Stimulated activated naive B cell treated with anti-CD40 and anti-IgM and Interleukin-4, amounts not matched to agents 10 μg/mL and 1 μg/mL and 100 μg/mL, for 72 hours (primary cell): Measurements from ENCODE around the gene NKAIN4.
A peak's percentile ranks its signal among the peaks of the same experiment; 100 is the strongest.

Experiments
- ATAC-seq, 2 donors: fragments of 150-1000 bp; cut with Tn5 transposase; replicated peaks; 2 replicates each; pipeline ENCODE4 v1.10.0; 2021; ENCODE audit warnings: moderate library complexity in 1 of 2
- DNase-seq: peaks from one replicate; pipeline ENCODE4 v3.0.0; 2021
- H3K27ac Mint-ChIP-seq: one replicate; pipeline ENCODE4 v1.8.0; 2022; ENCODE audit warnings: mild to moderate bottlenecking, mixed read lengths
- H3K27me3 Mint-ChIP-seq, 2 donors: one replicate each; pipeline ENCODE4 v1.8.0; 2022; ENCODE audit warnings: mixed read lengths in 2 of 2
- H3K36me3 Mint-ChIP-seq, 2 donors: one replicate each; pipeline ENCODE4 v1.8.0; 2022; ENCODE audit warnings: mixed read lengths in 2 of 2, mild to moderate bottlenecking in 1 of 2
- H3K4me1 Mint-ChIP-seq, 2 donors: one replicate each; pipeline ENCODE4 v1.8.0; 2022; ENCODE audit warnings: mixed read lengths in 2 of 2, mild to moderate bottlenecking in 1 of 2
- H3K4me3 Mint-ChIP-seq, 2 donors: one replicate each; pipeline ENCODE4 v1.8.0; 2022; ENCODE audit warnings: mild to moderate bottlenecking in 2 of 2, mixed read lengths in 2 of 2, moderate library complexity in 1 of 2
- H3K9me3 Mint-ChIP-seq, 2 donors: one replicate each; pipeline ENCODE4 v1.8.0; 2022; ENCODE audit warnings: mixed read lengths in 2 of 2, mild to moderate bottlenecking in 1 of 2

Gene NKAIN4

DNA sequence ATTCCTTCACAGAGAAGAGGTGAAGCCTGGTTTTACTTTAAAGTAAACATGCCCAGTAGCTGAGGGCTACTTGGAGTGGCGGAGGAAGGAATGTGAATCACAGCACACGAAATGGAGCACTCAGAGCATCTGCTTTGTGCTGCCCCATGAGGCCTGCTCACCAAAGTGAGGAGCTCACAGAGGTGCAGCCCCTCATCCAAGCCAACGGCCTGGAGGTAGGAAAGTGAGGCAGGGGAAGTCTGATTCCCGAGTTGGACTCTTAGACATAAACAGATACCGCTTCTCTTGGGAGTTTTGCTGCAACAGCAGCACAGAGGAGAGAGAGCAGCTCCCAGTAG lies 41.9 kb downstream of the NKAIN4 start:
- Mint-ChIP-seq H3K36me3 (peaks cover 37 to 45% of the 10 kb centered on the region in 2 donors), H3K4me3 (no peak overlapping the region), H3K27ac (no peak overlapping the region), H3K27me3 (no peaks in the 10 kb centered on the region), H3K9me3 (no peaks in the 10 kb centered on the region), H3K4me1 (peaks cover 35 to 76% of the 10 kb centered on the region in 2 donors)
- ATAC-seq, result no peak
- no peak for DNase-seq

DNA sequence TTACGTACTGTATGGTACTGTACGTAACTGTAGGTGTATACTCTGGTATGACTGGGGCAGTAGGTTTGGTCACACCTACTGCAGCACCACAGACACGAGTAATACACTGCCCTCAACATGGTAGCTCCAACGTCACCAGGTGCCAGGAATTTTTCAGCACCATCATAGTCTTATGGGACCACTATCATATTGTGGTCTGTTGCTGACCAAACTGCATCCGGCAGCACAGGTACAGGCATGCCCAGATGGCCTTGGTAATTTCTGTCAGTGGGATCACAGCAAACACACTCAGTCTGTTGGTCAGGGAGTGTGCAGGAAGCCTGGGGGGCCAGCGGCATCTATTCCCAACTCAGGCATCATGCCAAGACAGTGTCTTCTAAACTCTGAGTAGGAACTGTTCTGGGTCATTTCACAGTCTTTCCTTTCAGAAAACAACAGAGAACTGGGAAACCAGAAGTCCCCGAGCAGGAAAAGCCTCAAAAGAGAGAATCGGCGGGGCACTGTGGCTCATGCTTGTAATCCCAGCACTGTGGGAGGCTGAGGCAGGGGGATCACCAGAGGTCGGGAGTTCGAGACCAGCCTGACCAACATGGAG lies 44.2 kb downstream of the NKAIN4 start:
- ATAC-seq (no peak), DNase-seq (no peak)
- peaks cover 46 to 54% of the 10 kb centered on the region in 2 donors for H3K36me3 Mint-ChIP-seq
- no peaks in the 10 kb centered on the region for H3K9me3 Mint-ChIP-seq
- peaks cover 33 to 72% of the 10 kb centered on the region in 2 donors for H3K4me1 Mint-ChIP-seq
- H3K27ac Mint-ChIP-seq, result no peak overlapping the region
- no peaks in the 10 kb centered on the region for H3K27me3 Mint-ChIP-seq
- H3K4me3 Mint-ChIP-seq, result no peak overlapping the region

DNA sequence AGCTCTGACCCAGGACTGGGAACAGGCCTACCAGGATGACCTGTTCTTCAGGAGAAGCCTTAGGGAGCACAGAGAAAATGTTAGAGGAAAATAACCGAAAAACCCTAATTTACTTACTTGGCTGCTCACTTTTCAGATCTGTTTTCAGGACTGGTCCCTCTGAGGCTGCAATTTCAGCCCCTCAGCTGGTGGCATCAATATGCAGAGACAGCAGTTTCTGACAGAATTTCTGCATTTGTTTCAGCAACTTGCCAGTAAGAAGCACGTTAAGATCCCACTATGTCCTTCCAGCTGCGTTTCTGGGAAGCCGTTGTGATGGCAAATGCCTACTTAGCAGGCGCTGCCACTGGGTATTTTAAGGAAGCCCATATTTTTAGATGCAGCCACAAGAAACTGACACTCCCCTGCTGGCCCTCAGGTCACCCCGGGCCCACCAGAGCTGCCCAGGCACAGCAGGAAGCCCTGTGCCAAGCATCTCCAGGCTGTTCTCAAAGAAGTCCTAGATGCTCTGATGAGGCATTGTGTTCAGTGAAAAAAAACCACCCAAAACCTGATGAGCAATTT lies 45.8 kb downstream of the NKAIN4 start:
- DNase-seq (no peak), ATAC-seq (no peak)
- no peaks in the 10 kb centered on the region for H3K27me3 Mint-ChIP-seq
- H3K4me1 Mint-ChIP-seq, result peaks cover 24 to 55% of the 10 kb centered on the region in 2 donors
- H3K27ac Mint-ChIP-seq, result peak overlapping the region; percentile 37
- peaks cover 40 to 41% of the 10 kb centered on the region in 2 donors for H3K36me3 Mint-ChIP-seq
- H3K9me3 Mint-ChIP-seq, result no peaks in the 10 kb centered on the region
- H3K4me3 Mint-ChIP-seq, result no peak overlapping the region

DNA sequence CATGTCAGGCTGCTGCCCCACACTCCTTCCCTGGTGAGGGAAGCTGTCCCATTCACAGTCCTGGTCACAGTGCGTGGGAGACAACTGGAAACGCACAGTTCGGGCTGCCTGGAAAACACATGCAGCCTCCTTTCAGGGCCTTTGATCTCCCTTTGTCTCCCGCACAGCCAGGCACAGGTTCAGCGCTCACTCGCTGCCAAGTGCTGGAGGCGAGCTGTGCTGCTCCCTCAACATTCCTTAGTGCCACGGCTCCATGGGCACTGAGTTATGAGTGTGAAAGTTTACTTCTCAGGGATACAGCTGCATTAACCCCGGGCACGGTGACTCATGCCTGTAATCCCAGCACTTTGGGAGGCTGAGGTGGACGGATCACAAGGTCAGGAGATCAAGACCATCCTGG lies 47.4 kb downstream of the NKAIN4 start:
- Mint-ChIP-seq H3K27ac (no peak overlapping the region), H3K4me3 (no peak overlapping the region), H3K4me1 (peaks cover 17 to 40% of the 10 kb centered on the region in 2 donors)

DNA sequence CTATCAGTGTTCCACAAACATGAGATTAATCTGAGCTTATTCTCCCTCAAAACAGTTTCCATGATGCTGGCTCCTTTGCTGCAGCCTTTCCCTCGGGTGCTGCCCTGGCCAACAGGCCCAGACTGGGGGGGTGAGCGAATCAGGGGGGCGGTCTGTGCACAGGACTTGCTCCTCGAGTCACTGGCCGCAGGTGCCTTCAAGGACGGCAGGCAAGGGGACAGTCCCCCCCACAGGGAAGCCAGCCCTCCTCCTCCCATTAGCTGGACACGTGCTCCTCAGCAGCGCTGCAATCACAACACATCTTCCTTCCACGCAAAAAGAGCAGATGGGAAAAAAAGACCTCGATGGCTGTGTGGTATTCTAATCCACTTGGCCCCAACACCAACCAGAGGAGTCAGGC lies 48.4 kb downstream of the NKAIN4 start:
- peaks cover 37 to 46% of the 10 kb centered on the region in 2 donors for H3K36me3 Mint-ChIP-seq
- H3K9me3 Mint-ChIP-seq, result no peaks in the 10 kb centered on the region
- no peak overlapping the region for H3K4me3 Mint-ChIP-seq
- peaks cover 17 to 38% of the 10 kb centered on the region in 2 donors for H3K4me1 Mint-ChIP-seq
- no peaks in the 10 kb centered on the region for H3K27me3 Mint-ChIP-seq
- ATAC-seq, result no peak
- no peak overlapping the region for H3K27ac Mint-ChIP-seq
- no peak for DNase-seq

More for the DNA sequence above, 47.4 kb downstream of the NKAIN4 start:
- no peak for ATAC-seq
- no peak for DNase-seq
- Mint-ChIP-seq H3K9me3 (no peaks in the 10 kb centered on the region), H3K27me3 (no peaks in the 10 kb centered on the region), H3K36me3 (peaks cover 34 to 42% of the 10 kb centered on the region in 2 donors)

DNA sequence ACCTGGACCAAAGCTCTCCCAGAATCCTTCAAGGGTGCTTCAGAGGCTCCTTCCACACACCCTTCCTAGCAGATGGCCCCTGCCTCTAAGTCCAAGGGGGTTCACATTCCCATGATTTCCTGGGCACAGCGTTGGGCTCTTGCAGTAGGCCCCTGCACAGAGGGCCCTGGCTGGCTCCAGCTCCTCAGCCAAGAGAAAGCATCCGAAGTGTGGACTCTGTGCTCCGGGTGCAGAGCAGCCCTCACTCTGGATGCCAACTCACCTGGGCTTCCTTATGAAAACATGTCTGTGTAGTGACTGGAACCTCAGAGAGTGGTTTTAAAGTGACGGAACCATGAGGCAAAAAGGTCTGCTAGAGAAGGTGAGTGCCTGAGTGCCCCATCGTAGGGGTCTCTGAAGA lies 49.9 kb downstream of the NKAIN4 start:
- no peak for ATAC-seq
- H3K27ac Mint-ChIP-seq, result no peak overlapping the region
- H3K36me3 Mint-ChIP-seq, result peaks cover 37 to 39% of the 10 kb centered on the region in 2 donors

DNA sequence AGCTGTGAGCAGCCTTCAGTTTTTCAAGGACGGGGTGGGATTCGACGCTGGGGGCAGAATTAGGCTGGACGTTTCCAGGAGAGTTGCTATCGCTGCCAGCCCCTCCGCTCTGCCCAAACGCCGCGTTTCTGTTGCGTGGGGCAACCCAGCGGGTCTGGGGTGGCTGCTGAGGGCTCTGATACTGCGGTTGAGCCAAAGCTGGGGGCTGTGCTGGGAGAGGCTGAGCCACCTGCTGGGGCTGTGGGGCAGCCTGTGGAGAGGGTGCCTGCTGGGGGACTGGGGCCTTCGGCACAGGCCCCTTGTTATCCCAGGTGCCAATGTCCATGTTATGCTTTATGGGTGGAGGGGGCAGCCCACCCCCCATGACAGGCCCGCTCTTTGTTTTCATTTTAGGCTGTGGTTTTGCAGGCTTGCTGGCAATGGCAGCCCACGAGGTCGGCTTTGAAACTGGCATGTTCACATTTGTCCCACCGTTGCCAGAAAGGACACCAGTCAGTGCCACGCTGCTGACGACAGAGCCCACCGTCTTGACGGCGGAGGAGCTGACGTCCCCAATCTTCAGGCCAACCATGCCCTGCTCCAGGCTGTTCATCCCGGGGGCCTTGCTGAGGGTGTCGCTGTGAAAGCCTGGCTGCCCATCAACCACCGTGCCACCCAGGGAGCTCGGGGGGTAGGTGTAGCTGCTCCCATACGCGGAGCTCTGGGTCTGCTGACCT lies 51.3 kb downstream of the NKAIN4 start:
- no peaks in the 10 kb centered on the region for H3K9me3 Mint-ChIP-seq
- ATAC-seq (no peak), DNase-seq (no peak)
- peaks cover 15 to 38% of the 10 kb centered on the region in 2 donors for H3K4me1 Mint-ChIP-seq
- H3K27me3 Mint-ChIP-seq, result no peaks in the 10 kb centered on the region
- H3K27ac Mint-ChIP-seq, result no peak overlapping the region
- H3K4me3 Mint-ChIP-seq, result no peak overlapping the region
- H3K36me3 Mint-ChIP-seq, result peaks cover 40 to 44% of the 10 kb centered on the region in 2 donors

More for the DNA sequence above, 49.9 kb downstream of the NKAIN4 start:
- H3K9me3 Mint-ChIP-seq, result no peaks in the 10 kb centered on the region
- no peaks in the 10 kb centered on the region for H3K27me3 Mint-ChIP-seq
- no peak overlapping the region for H3K4me3 Mint-ChIP-seq
- no peak for DNase-seq
- H3K4me1 Mint-ChIP-seq, result peaks cover 15 to 29% of the 10 kb centered on the region in 2 donors

DNA sequence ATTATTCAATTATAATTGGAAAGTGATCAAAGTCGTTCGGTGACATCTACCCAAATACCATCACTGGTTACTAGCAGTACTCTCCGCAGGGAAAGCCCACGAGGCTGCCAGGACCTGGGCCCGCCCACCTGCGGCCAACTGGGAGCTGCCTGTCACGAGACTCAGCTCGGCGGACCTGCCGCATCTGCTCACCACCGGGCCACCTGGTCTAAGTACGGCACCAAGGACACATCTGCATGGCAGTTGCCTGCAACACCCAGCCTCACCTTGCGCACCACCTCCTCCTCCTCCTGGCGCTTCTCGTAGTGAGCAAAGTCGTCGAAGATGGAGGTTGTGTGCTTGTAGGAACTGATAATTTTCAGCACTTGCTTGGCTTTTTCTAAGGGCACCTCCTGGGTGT lies 52.2 kb downstream of the NKAIN4 start:
- ATAC-seq (no peak), DNase-seq (no peak)
- peaks cover 37 to 44% of the 10 kb centered on the region in 2 donors for H3K36me3 Mint-ChIP-seq
- no peaks in the 10 kb centered on the region for H3K9me3 Mint-ChIP-seq
- H3K4me1 Mint-ChIP-seq, result peaks cover 15 to 41% of the 10 kb centered on the region in 2 donors
- no peak overlapping the region for H3K4me3 Mint-ChIP-seq
- H3K27me3 Mint-ChIP-seq, result no peaks in the 10 kb centered on the region
- no peak overlapping the region for H3K27ac Mint-ChIP-seq

DNA sequence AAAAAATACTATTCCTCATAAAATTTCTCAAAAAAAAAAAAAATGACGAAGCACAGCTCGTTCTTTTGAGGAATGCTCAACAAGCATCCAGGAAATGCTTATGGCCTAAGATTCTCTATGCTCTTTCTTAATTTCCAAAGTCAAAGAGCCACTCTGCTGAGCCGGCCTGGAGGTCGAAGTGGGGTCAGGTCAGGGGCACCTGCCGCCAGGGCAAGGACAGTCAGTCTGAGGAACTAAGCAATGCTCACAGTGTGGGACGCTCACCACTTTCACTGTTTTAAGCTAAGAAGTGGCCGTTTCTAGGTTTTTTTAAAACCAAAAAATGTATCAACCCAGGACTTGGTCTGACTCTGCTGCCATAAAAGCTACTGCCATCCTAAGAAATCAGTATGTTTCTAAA lies 55.7 kb downstream of the NKAIN4 start:
- Mint-ChIP-seq H3K4me3 (no peak overlapping the region), H3K4me1 (peaks cover 9 to 37% of the 10 kb centered on the region in 2 donors), H3K9me3 (no peaks in the 10 kb centered on the region), H3K36me3 (peaks cover 39 to 53% of the 10 kb centered on the region in 2 donors), H3K27ac (no peak overlapping the region), H3K27me3 (no peaks in the 10 kb centered on the region)
- no peak for ATAC-seq
- DNase-seq, result no peak

DNA sequence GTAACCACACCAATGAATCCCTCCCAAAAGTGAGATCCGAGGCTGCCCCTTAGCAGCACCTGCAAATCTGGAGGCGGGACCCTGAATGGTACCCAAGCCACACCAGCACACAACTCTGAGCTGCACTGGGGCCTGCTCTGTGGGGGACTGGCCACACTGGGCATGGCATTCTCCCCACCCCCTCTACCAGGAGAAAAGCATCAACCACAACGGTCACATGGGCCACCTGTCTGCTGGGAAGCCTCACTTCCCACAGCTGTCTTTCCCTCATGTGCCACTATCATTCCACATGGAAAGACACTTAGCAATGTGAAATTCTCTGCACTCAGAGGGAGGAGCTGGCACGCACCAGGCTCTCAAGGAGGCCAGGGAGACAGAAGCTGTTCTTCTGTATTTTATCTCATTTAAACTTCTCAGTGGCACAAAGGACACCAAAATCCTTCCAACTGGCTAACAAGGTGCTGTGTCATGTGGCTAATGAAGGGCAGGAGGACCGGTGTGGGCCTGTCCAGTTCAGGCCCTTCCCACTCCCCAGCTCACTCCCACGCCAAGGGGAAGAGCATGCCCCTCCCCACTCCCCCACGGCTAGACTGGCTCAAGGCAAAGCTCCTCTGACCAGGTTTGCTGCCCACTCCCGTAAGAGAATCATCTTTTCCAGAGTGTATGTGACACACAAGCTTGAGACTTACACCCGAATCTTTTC lies 57.3 kb downstream of the NKAIN4 start:
- no peaks in the 10 kb centered on the region for H3K9me3 Mint-ChIP-seq
- no peak overlapping the region for H3K4me3 Mint-ChIP-seq
- no peaks in the 10 kb centered on the region for H3K27me3 Mint-ChIP-seq
- peaks cover 9 to 37% of the 10 kb centered on the region in 2 donors for H3K4me1 Mint-ChIP-seq
- no peak for ATAC-seq
- H3K27ac Mint-ChIP-seq, result peak overlapping the region; percentile 37
- no peak for DNase-seq
- peaks cover 32 to 45% of the 10 kb centered on the region in 2 donors for H3K36me3 Mint-ChIP-seq

DNA sequence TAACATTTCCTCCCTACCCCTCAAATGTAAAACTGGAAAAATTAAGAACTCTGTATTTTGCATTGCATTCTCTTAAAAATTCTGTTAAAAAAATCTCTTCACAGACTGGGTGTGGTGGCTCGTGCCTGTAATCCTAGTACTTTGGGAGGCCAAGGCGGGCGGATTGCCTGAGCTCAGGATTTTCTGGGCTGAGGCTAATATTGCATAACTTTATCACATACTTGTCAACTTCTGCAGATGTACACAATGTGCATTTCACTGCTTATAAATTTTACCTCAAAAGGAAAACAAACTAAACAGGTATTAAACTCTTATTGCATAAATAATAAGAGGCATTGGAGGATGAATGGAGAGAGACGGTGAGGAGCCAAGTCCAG lies 59.5 kb downstream of the NKAIN4 start:
- no peak overlapping the region for H3K4me3 Mint-ChIP-seq
- DNase-seq, result no peak
- no peaks in the 10 kb centered on the region for H3K27me3 Mint-ChIP-seq
- no peaks in the 10 kb centered on the region for H3K9me3 Mint-ChIP-seq
- no peak overlapping the region for H3K27ac Mint-ChIP-seq
- peaks cover 7 to 31% of the 10 kb centered on the region in 2 donors for H3K4me1 Mint-ChIP-seq
- H3K36me3 Mint-ChIP-seq, result peaks cover 28 to 47% of the 10 kb centered on the region in 2 donors
- ATAC-seq, result no peak

DNA sequence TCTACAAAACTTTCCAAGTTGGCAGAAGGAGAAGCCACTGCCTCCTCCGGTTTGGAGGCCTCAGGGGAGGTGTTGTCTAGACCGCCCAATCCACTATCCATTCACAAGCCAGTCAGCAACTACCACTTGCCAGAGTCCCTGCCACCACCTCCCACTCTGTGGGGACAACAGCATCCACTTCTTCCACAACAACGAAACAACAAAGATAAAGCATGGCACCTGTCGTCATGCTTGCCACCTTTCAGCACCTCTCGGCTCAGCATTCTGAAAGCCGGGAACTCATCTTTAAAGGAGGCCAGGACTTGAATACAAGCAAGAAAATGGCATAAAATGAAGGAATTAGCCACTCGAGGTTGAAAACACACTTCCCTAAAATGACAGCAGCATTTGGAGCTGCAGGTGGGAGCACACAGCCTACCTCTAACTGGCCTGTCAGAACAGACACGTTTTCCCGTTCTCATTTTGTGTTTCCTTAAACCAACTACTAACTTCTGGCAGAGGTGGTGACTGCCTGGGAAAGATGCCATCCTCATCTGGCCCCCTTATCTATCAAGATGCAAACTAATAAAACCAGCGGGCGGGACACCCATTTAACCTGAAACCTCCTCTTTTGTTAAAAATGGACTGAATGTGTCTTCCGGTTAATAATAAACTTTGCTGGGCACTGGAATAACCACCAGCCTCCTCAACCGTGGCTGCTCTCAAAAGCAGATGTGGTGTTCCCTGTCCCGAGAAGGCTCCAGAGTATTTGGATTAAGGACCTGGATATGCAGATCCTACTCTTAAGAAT lies 60.1 kb downstream of the NKAIN4 start:
- Mint-ChIP-seq H3K36me3 (peaks cover 26 to 44% of the 10 kb centered on the region in 2 donors), H3K9me3 (no peaks in the 10 kb centered on the region), H3K27ac (no peak overlapping the region), H3K27me3 (no peaks in the 10 kb centered on the region), H3K4me1 (peaks cover 7 to 25% of the 10 kb centered on the region in 2 donors), H3K4me3 (no peak overlapping the region)
- ATAC-seq (no peak), DNase-seq (no peak)

DNA sequence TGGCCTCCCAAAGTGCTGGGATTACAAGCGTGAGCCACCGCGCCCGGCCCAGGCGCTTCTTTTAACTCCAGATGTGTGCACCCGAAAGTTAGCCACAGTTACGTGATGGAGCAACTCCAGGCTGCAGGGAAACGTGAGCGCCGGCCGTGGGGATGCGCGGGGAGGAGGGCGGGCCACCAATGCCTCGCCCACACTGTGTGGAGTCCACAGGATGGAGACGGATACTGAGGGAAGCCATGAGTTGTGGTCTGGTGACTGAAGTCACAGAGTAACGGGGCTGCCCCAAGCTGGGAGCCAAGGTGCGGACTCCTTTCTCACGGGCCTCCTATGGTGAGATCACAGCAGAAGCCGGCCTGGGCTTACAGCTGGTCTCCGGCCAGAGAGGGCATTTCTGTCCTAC lies 61.5 kb downstream of the NKAIN4 start:
- Mint-ChIP-seq H3K4me3 (no peak overlapping the region), H3K36me3 (peaks cover 22 to 36% of the 10 kb centered on the region in 2 donors), H3K9me3 (no peaks in the 10 kb centered on the region), H3K27ac (no peak overlapping the region), H3K27me3 (no peaks in the 10 kb centered on the region), H3K4me1 (peaks cover 7 to 13% of the 10 kb centered on the region in 2 donors)
- no peak for ATAC-seq
- no peak for DNase-seq

DNA sequence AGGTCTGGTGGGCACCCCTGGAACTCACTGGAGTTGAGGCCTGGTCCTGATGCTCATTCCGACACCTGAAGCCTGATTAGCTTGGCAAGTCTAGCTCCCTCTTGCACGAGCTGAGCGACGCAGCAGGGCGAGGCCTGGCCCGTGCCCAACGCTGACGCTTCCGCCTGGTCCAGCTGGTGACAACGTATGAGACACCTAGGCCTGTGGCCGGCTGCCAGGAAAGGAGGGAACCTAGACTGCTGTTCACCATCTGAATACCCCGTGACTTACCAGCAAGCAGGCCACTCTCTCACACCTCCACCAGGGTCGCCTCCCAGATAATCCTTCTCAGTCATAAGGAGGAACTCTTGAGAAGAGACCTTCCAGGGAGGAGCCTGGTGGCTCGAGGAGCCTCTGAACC lies 62.9 kb downstream of the NKAIN4 start:
- no peak for ATAC-seq
- H3K4me3 Mint-ChIP-seq, result no peak overlapping the region
- no peaks in the 10 kb centered on the region for H3K27me3 Mint-ChIP-seq
- peaks cover 6 to 7% of the 10 kb centered on the region in 2 donors for H3K4me1 Mint-ChIP-seq
- no peak for DNase-seq
- H3K9me3 Mint-ChIP-seq, result no peaks in the 10 kb centered on the region
- peaks cover 18 to 27% of the 10 kb centered on the region in 2 donors for H3K36me3 Mint-ChIP-seq
- no peak overlapping the region for H3K27ac Mint-ChIP-seq
